HCT116 (cell line): ENCODE results near the gene OLA1. TPM values are rescaled to one million over a fixed set of nuclear protein-coding genes. Genes with fewer than 3 reads are reported as not detected.

Experiments used
- ATAC-seq: fragments of 200-7000 bp; cut with Tn5 transposase; 2 replicates; pipeline ENCODE4 v1.9.1; 2020; ENCODE audit warnings: mild to moderate bottlenecking, moderate library complexity
- BruUV-seq: library from RNA; stranded (reverse); fragments of 400-500 nt; replicated peaks from 2 replicates; lab custom pipeline; 2021; lab: Mats Ljungman, UMichigan
- CTCF ChIA-PET: fragments of 300-600 bp; sonication (Branson Sonifier 250); formaldehyde crosslinking; loops from one replicate; lab custom pipeline; 2021; ENCODE audit warnings: antibody characterized with exemption; lab: Charles Lee
- POLR2A ChIA-PET: fragments of 300-600, 350-600 bp; sonication (Branson Sonifier 250); formaldehyde crosslinking; loops from one replicate; lab custom pipeline; 2021; ENCODE audit warnings: antibody characterized with exemption; lab: Charles Lee
- RAD21 ChIA-PET, 2 experiments: fragments of 300-600 bp; sonication (Branson Sonifier 250); formaldehyde crosslinking; loops; one replicate each; lab custom pipeline; 2023; ENCODE audit warnings: low total read pairs in 2 of 2; ENCODE audit not compliant: uncharacterized antibody in 2 of 2, unreplicated experiment in 2 of 2, low non-redundant PET in 1 of 2; lab: Charles Lee
- DNase-seq: peaks from one replicate; pipeline ENCODE4 v3.0.0-alpha.2; 2010; ENCODE audit warnings: low read depth, low spot score
- H2AFZ ChIP-seq: fragments of 200-600 bp; shearing (Covaris generic), sonication (generic); 2 replicates; pipeline ENCODE4 v1.6.1; 2017; ENCODE audit warnings: low read depth, mixed run types, mixed read lengths, antibody characterized with exemption, low read length; ENCODE audit not compliant: poor library complexity, severe bottlenecking
- H3K27ac ChIP-seq: 2 replicates; pipeline ENCODE4 v1.5.1; 2012; ENCODE audit warnings: low read depth, low read length
- H3K27me3 ChIP-seq: fragments of 200-600 bp; sonication (generic); 2 replicates; pipeline ENCODE4 v1.6.1; 2016; ENCODE audit warnings: mixed run types, low read length, mixed read lengths; ENCODE audit not compliant: insufficient read depth
- H3K36me3 ChIP-seq, 2 experiments: fragments of 200-500 bp in 1 of 2; fragments of 200-600 bp in 1 of 2; sonication (Bioruptor generic) in 1 of 2; sonication (generic) in 1 of 2; 2 replicates each; pipeline versions ENCODE4 v1.5.1 to v1.6.1; 2014 to 2016; ENCODE audit warnings: low read length in 2 of 2, inconsistent platforms in 1 of 2, mixed read lengths in 1 of 2, mixed run types in 1 of 2; ENCODE audit not compliant: insufficient read depth in 2 of 2, control insufficient read depth in 1 of 2
- H3K4me1 ChIP-seq, 2 experiments: fragments of 200-600 bp in 1 of 2; sonication (generic) in 1 of 2; 2 replicates each; pipeline versions ENCODE4 v1.5.1 to v1.6.1; 2012 to 2017; ENCODE audit warnings: low read length in 2 of 2, inconsistent platforms in 1 of 2, mild to moderate bottlenecking in 1 of 2, mixed read lengths in 1 of 2, mixed run types in 1 of 2, moderate library complexity in 1 of 2; ENCODE audit not compliant: insufficient read depth in 2 of 2, control insufficient read depth in 1 of 2
- H3K4me2 ChIP-seq: fragments of 200-600 bp; sonication (generic); 2 replicates; pipeline ENCODE4 v1.6.1; 2017; ENCODE audit warnings: mixed run types, low read length, mixed read lengths
- H3K4me3 ChIP-seq, 2 experiments: fragments of 200-600 bp in 1 of 2; sonication (generic) in 1 of 2; replicated peaks in 1 of 2; 2 replicates each; pipeline ENCODE4 v1.5.1; 2011 to 2016; ENCODE audit warnings: low read length in 2 of 2, control low read depth in 1 of 2, low read depth in 1 of 2, mild to moderate bottlenecking in 1 of 2, mixed read lengths in 1 of 2, mixed run types in 1 of 2
- H3K79me2 ChIP-seq: fragments of 200-600 bp; sonication (generic); 2 replicates; pipeline ENCODE4 v1.6.1; 2017; ENCODE audit warnings: mild to moderate bottlenecking, mixed run types, low read length, moderate library complexity, mixed read lengths; ENCODE audit not compliant: insufficient read depth
- H3K9ac ChIP-seq: fragments of 200-600 bp; sonication (generic); 2 replicates; pipeline ENCODE4 v1.6.1; 2016; ENCODE audit warnings: low read length, mixed read lengths
- H3K9me2 ChIP-seq: fragments of 200-600 bp; sonication (generic), shearing (Covaris generic); 2 replicates; pipeline ENCODE4 v1.6.1; 2017; ENCODE audit warnings: mixed run types, mild to moderate bottlenecking, moderate library complexity; ENCODE audit not compliant: insufficient read depth
- H3K9me3 ChIP-seq, 2 experiments: fragments of 200-500 bp in 1 of 2; fragments of 200-600 bp in 1 of 2; sonication (Bioruptor generic) in 1 of 2; sonication (generic) in 1 of 2; 2 replicates each; pipeline ENCODE4 v1.6.1; 2014 to 2017; ENCODE audit warnings: low read length in 2 of 2, mixed read lengths in 2 of 2, inconsistent platforms in 1 of 2, low read depth in 1 of 2, mild to moderate bottlenecking in 1 of 2, mixed run types in 1 of 2, moderate library complexity in 1 of 2; ENCODE audit not compliant: control insufficient read depth in 1 of 2, insufficient read depth in 1 of 2
- H4K20me1 ChIP-seq: fragments of 200-600 bp; sonication (generic), shearing (Covaris generic); 2 replicates; pipeline ENCODE4 v1.6.1; 2017; ENCODE audit warnings: mixed run types, mild to moderate bottlenecking, moderate library complexity; ENCODE audit not compliant: insufficient read depth
- CBX3 ChIP-seq: IDR thresholded peaks from 2 replicates; pipeline ENCODE4 v1.6.1; 2012; ENCODE audit warnings: low read depth
- EGR1 ChIP-seq: IDR thresholded peaks from 2 replicates; pipeline ENCODE4 v1.6.1; 2012; ENCODE audit warnings: low read depth
- EZH2 ChIP-seq: fragments of 200-600 bp; sonication (generic); IDR thresholded peaks from 2 replicates; pipeline ENCODE4 v1.6.1; 2017; ENCODE audit warnings: antibody characterized with exemption, mixed run types
- FOSL1 ChIP-seq: IDR thresholded peaks from 2 replicates; pipeline ENCODE4 v1.6.1; 2012; ENCODE audit warnings: low read depth
- POLR2A ChIP-seq: IDR thresholded peaks from 2 replicates; pipeline ENCODE4 v1.7.0; 2011; ENCODE audit warnings: borderline replicate concordance; ENCODE audit not compliant: insufficient read depth, insufficient read length; ENCODE audit errors: extremely low read depth
- POLR2AphosphoS5 ChIP-seq: IDR thresholded peaks from 2 replicates; pipeline ENCODE4 v1.6.1; 2011; ENCODE audit warnings: mild to moderate bottlenecking, low read depth, low read length, moderate library complexity
- SIN3A ChIP-seq: IDR thresholded peaks from 2 replicates; pipeline ENCODE4 v1.6.1; 2012; ENCODE audit warnings: low read depth
- TCF7L2 ChIP-seq: IDR thresholded peaks from 2 replicates; pipeline ENCODE4 v1.7.0; 2011; ENCODE audit warnings: borderline replicate concordance, inconsistent platforms; ENCODE audit not compliant: insufficient read depth, insufficient read length; ENCODE audit errors: extremely low read depth
- ZFX ChIP-seq: fragments of 450-650 bp; IDR thresholded peaks from 2 replicates; pipeline ENCODE4 v1.6.1; 2017
- ZNF274 ChIP-seq: fragments of 200-500 bp; sonication (Bioruptor generic); IDR thresholded peaks from 2 replicates; pipeline ENCODE4 v1.6.1; 2014; ENCODE audit warnings: mild to moderate bottlenecking, low read depth, low read length, inconsistent platforms
- intact Hi-C: fragments of 100-400 bp; cut with micrococcal nuclease; formaldehyde crosslinking; loops from 2 replicates; pipeline ENCODE4 v1.10.0; 2022
- total RNA-seq: library from RNA; stranded (reverse); gene quantifications from one replicate; pipeline ENCODE4 v1.2.1, GENCODE V29; 2021; ENCODE audit not compliant: unreplicated experiment
- TF ChIP-seq, protein P1 (sequence below), 3 experiments: fragments of 200-600 bp in 1 of 3; sonication (generic) in 1 of 3; IDR thresholded peaks in 2 of 3; conservative IDR thresholded peaks in 1 of 3; 2 replicates each; pipeline ENCODE4 v1.5.1; 2012 to 2017; ENCODE audit warnings: low read depth in 2 of 3, low read length in 2 of 3, antibody characterized with exemption in 1 of 3, borderline replicate concordance in 1 of 3, control low read depth in 1 of 3, mild to moderate bottlenecking in 1 of 3, mixed read lengths in 1 of 3, mixed run types in 1 of 3, moderate library complexity in 1 of 3; ENCODE audit not compliant: insufficient read depth in 1 of 3
- TF ChIP-seq, protein P2 (sequence below): IDR thresholded peaks from 2 replicates; pipeline ENCODE4 v1.6.1; 2011; ENCODE audit warnings: mild to moderate bottlenecking, low read length, moderate library complexity; ENCODE audit not compliant: insufficient replicate concordance; ENCODE audit errors: extremely low read depth

The OLA1 gene
- total RNA-seq, 1 experiment from 2014 or later: 219 TPM

DNA sequence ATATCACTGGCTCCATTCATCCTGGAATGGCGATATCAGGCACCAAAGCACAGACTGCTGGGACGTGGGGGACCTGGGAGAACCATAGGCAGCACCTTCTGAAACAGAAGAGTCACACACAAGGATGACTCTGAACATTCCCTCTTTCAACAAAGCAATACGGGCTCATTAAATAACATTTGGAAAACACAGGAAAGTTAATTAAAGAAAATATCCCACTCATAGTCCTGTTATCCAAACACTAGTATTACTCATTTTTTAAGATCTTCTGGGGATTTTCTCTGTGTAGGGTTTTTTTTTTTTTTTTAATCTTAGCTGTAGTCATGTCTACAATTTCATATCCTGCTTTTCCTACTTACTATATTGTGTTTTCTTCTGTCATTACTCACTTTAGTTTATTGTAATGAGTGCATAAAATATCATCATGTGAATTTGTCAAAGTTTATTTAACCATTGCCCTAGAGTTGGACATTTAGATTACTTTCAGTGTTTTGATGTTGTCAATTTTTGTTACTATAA, 213.2 kb downstream of the OLA1 start:
- POLR2A ChIA-PET: no interaction called here

DNA sequence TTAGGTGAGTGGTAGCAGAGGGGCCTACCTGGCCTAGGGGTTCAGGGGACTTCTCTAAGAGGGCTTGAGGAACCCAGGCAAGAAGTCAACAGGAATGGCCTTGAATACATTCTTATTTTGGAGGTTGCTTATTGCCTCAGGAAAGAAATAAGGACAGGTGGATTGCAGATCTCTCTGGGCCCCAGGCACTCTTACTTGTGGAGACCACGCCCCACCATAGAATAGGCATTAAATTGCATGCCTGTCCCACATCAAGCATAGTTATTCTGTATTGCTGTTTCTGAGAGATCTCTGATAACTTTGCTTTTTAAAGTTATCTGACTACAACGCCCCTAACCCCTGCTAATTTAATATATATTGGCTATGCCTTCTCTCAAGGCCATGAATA, 215.2 kb downstream of the OLA1 start:
- Histone ChIP-seq H3K4me1 (peaks cover 10 to 42% of the 10 kb centered on the region in 2 experiments; a peak in 3 of 4 replicates), H3K9me3 (no peaks in the 10 kb centered on the region), H2AFZ (no peak overlapping the region), H3K27me3 (no peaks in the 10 kb centered on the region), H3K27ac (no peak overlapping the region), H3K4me3 (no peak overlapping the region), H3K4me2 (peak overlapping the region; percentile 20; the same call in 1 of the 2 replicates), H4K20me1 (no peaks in the 10 kb centered on the region), H3K9me2 (no peaks in the 10 kb centered on the region), H3K9ac (no peak overlapping the region), H3K79me2 (no peaks in the 10 kb centered on the region), H3K36me3 (no peaks in the 10 kb centered on the region)
- no TSS peak for BruUV-seq
- DNase-seq (no peak), ATAC-seq (no peak)
- ChIA-PET CTCF (no interaction called here), RAD21 (no interaction called here), POLR2A (no interaction called here)
- intact Hi-C loops: no loop called here
- TF ChIP-seq, protein P1, sequence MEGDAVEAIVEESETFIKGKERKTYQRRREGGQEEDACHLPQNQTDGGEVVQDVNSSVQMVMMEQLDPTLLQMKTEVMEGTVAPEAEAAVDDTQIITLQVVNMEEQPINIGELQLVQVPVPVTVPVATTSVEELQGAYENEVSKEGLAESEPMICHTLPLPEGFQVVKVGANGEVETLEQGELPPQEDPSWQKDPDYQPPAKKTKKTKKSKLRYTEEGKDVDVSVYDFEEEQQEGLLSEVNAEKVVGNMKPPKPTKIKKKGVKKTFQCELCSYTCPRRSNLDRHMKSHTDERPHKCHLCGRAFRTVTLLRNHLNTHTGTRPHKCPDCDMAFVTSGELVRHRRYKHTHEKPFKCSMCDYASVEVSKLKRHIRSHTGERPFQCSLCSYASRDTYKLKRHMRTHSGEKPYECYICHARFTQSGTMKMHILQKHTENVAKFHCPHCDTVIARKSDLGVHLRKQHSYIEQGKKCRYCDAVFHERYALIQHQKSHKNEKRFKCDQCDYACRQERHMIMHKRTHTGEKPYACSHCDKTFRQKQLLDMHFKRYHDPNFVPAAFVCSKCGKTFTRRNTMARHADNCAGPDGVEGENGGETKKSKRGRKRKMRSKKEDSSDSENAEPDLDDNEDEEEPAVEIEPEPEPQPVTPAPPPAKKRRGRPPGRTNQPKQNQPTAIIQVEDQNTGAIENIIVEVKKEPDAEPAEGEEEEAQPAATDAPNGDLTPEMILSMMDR (IDR thresholded peaks at IDR 0.05 in 2 of 3, conservative IDR thresholded peaks at IDR 0.05 in 1 of 3; ENCODE audit: borderline replicate concordance in 1 of 3, insufficient read depth in 1 of 3, low read depth in 2 of 3, low read length in 2 of 3): no peak
- TF ChIP-seq EZH2: no peak
- TF ChIP-seq, protein P2, sequence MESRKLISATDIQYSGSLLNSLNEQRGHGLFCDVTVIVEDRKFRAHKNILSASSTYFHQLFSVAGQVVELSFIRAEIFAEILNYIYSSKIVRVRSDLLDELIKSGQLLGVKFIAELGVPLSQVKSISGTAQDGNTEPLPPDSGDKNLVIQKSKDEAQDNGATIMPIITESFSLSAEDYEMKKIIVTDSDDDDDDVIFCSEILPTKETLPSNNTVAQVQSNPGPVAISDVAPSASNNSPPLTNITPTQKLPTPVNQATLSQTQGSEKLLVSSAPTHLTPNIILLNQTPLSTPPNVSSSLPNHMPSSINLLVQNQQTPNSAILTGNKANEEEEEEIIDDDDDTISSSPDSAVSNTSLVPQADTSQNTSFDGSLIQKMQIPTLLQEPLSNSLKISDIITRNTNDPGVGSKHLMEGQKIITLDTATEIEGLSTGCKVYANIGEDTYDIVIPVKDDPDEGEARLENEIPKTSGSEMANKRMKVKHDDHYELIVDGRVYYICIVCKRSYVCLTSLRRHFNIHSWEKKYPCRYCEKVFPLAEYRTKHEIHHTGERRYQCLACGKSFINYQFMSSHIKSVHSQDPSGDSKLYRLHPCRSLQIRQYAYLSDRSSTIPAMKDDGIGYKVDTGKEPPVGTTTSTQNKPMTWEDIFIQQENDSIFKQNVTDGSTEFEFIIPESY: no peak
- no peak for TF ChIP-seq TCF7L2
- TF ChIP-seq FOSL1: no peak
- TF ChIP-seq SIN3A: no peak
- no peak for TF ChIP-seq ZNF274
- no peak for TF ChIP-seq EGR1
- TF ChIP-seq ZFX: no peak

More for the DNA sequence above, 213.2 kb downstream of the OLA1 start:
- RAD21 ChIA-PET: interaction anchor here in 1 of 2 experiments (0.8 kb wide), 1 partner anchor 306 kb away, joined by 3 read pairs; no protein-coding TSS in a partner anchor
- TF ChIP-seq, protein P1 (IDR thresholded peaks at IDR 0.05 in 2 of 3, conservative IDR thresholded peaks at IDR 0.05 in 1 of 3; ENCODE audit: borderline replicate concordance in 1 of 3, insufficient read depth in 1 of 3, low read depth in 2 of 3, low read length in 2 of 3): no peak
- TF ChIP-seq POLR2A (no peak), POLR2AphosphoS5 (no peak), CBX3 (no peak)
- H2AFZ ChIP-seq: peak overlapping the region; percentile 40
- H3K4me1 ChIP-seq: peaks cover 22 to 58% of the 10 kb centered on the region in 2 experiments
- DNase-seq: no peak
- no peak overlapping the region for H3K27ac ChIP-seq
- BruUV-seq: no TSS peak
- no peaks in the 10 kb centered on the region for H3K9me3 ChIP-seq
- H3K9me2 ChIP-seq: no peaks in the 10 kb centered on the region
- H3K36me3 ChIP-seq: no peaks in the 10 kb centered on the region
- no peaks in the 10 kb centered on the region for H3K27me3 ChIP-seq
- no peak overlapping the region for H3K4me2 ChIP-seq
- intact Hi-C loops: no loop called here
- H3K79me2 ChIP-seq: no peaks in the 10 kb centered on the region
- no peak overlapping the region for H3K9ac ChIP-seq
- no peak overlapping the region for H3K4me3 ChIP-seq
- CTCF ChIA-PET: no interaction called here
- no peaks in the 10 kb centered on the region for H4K20me1 ChIP-seq
- ATAC-seq: no peak
